ENCODE measurements around the gene PALM2AKAP2. TPM values are rescaled to one million over a fixed set of nuclear protein-coding genes. Genes with fewer than 3 reads are reported as not detected.

Gene PALM2AKAP2
- total and polyA plus RNA-seq, 2 experiments from 2014 or later = 13.1 to 16.7 TPM

- Histone ChIP-seq H4K20me1 (ENCODE audit: insufficient read depth) (no peaks in the 10 kb centered on the region), H3K79me2 (ENCODE audit: insufficient read depth) (peaks cover 93% of the 10 kb centered on the region), H3K9ac (no peak overlapping the region), H3K27me3 (replicated peaks; ENCODE audit: insufficient read depth) (no peaks in the 10 kb centered on the region), H3K27ac (no peak overlapping the region), H3F3A (ENCODE audit: insufficient read depth) (peaks cover 33% of the 10 kb centered on the region), H2AFZ (no peak overlapping the region), H3K9me2 (ENCODE audit: insufficient read depth) (no peaks in the 10 kb centered on the region), H3K36me3 (ENCODE audit: low read depth) (no peaks in the 10 kb centered on the region), H3K9me3 (ENCODE audit: low read depth) (no peaks in the 10 kb centered on the region), H3K4me2 (ENCODE audit: unreplicated experiment) (no peak overlapping the region), H3K4me3 (no peak overlapping the region), H3K4me1 (ENCODE audit: insufficient read depth) (peaks cover 53% of the 10 kb centered on the region)
- 96 to 97% methylated on average over 3 of the region's 3 CpGs for WGBS, 2 experiments (ENCODE audit: low coverage in 1 of 2, low lambda C conversion rate in 2 of 2, missing lambda C conversion rate in 2 of 2)
- DNase-seq = no peak
- no peak for TF ChIP-seq EZH2phosphoT487 (IDR thresholded peaks at IDR 0.05; ENCODE audit: insufficient read depth, low read depth)
- no peak for TF ChIP-seq EZH2 (IDR thresholded peaks at IDR 0.05; ENCODE audit: insufficient read depth, poor library complexity, severe bottlenecking)
- in situ Hi-C loops (cut with MboI) = no loop called here
Measured at GRCh38 chr9:109795613-109796012, 15.6 kb downstream of the PALM2AKAP2 start.

DNA sequence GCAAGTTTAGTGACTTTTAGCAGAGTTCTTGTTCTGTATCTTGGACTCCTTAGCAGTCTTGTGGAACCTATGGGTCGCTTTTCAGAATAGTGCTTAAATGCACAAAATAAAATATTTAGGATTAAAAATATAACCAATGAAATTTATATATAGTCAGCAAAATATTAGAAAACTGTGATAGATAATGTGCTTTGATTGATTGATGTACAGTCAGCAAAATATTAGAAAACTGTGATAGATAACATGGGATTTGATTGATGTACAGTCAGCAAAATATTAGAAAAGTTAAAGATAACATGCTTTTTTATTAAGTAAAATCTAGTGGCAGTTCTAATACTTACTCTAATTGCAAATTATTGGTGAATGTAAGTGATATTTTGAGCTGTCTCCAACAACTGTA lies 16.1 kb downstream of the PALM2AKAP2 start:
- Histone ChIP-seq H3K9ac (no peak overlapping the region), H3K79me2 (ENCODE audit: insufficient read depth) (peaks cover 93% of the 10 kb centered on the region), H3K9me3 (ENCODE audit: low read depth) (no peaks in the 10 kb centered on the region), H3K4me3 (no peak overlapping the region), H2AFZ (no peak overlapping the region), H3F3A (ENCODE audit: insufficient read depth) (peaks cover 35% of the 10 kb centered on the region), H4K20me1 (ENCODE audit: insufficient read depth) (no peaks in the 10 kb centered on the region), H3K4me2 (ENCODE audit: unreplicated experiment) (no peak overlapping the region), H3K27ac (no peak overlapping the region), H3K9me2 (ENCODE audit: insufficient read depth) (no peaks in the 10 kb centered on the region), H3K36me3 (ENCODE audit: low read depth) (no peaks in the 10 kb centered on the region), H3K4me1 (ENCODE audit: insufficient read depth) (peaks cover 53% of the 10 kb centered on the region), H3K27me3 (replicated peaks; ENCODE audit: insufficient read depth) (no peaks in the 10 kb centered on the region)
- in situ Hi-C loops (cut with MboI) = no loop called here
- 97 to 98% methylated on average over 1 of the region's 1 CpG for WGBS, 2 experiments (ENCODE audit: low coverage in 1 of 2, low lambda C conversion rate in 2 of 2, missing lambda C conversion rate in 2 of 2)
- DNase-seq = no peak
- TF ChIP-seq EZH2phosphoT487 (IDR thresholded peaks at IDR 0.05; ENCODE audit: insufficient read depth, low read depth) (no peak), EZH2 (IDR thresholded peaks at IDR 0.05; ENCODE audit: insufficient read depth, poor library complexity, severe bottlenecking) (no peak)

DNA sequence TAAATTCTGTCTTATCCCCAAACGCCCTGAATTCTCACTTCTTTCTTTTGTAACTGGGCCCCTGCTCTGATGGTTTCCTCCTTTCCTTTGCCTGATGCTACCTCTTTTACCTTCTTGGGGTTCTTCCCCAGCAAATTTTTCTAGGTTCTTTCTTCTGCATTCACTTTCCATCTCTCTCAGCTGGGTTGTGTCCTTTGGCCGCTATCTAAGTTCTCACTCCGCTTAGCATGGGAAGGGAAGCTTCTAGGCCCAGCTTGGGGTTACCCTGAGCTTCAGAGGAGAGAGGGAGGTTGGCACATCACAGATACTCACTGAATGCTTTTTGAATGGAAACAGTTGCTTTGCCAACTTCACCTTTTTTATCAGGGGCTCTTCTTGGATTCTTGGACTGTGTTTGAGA lies 17.0 kb downstream of the PALM2AKAP2 start:
- H3K27ac ChIP-seq = no peak overlapping the region
- no peak overlapping the region for H3K9ac ChIP-seq
- no peaks in the 10 kb centered on the region for H3K27me3 ChIP-seq (replicated peaks; ENCODE audit: insufficient read depth)
- no peak for DNase-seq
- no peak overlapping the region for H2AFZ ChIP-seq
- TF ChIP-seq EZH2phosphoT487 (IDR thresholded peaks at IDR 0.05; ENCODE audit: insufficient read depth, low read depth) (no peak), EZH2 (IDR thresholded peaks at IDR 0.05; ENCODE audit: insufficient read depth, poor library complexity, severe bottlenecking) (no peak)
- H3K4me3 ChIP-seq = no peak overlapping the region
- peaks cover 46% of the 10 kb centered on the region for H3K4me1 ChIP-seq (ENCODE audit: insufficient read depth)
- no peak overlapping the region for H3K4me2 ChIP-seq (ENCODE audit: unreplicated experiment)
- H3K79me2 ChIP-seq (ENCODE audit: insufficient read depth) = peaks cover 93% of the 10 kb centered on the region
- H3F3A ChIP-seq (ENCODE audit: insufficient read depth) = peaks cover 31% of the 10 kb centered on the region
- H3K9me3 ChIP-seq (ENCODE audit: low read depth) = no peaks in the 10 kb centered on the region
- no peaks in the 10 kb centered on the region for H3K9me2 ChIP-seq (ENCODE audit: insufficient read depth)
- in situ Hi-C loops (cut with MboI) = no loop called here
- H4K20me1 ChIP-seq (ENCODE audit: insufficient read depth) = no peaks in the 10 kb centered on the region
- 94 to 99% methylated on average over 3 of the region's 3 CpGs for WGBS, 2 experiments (ENCODE audit: low coverage in 1 of 2, low lambda C conversion rate in 2 of 2, missing lambda C conversion rate in 2 of 2)
- H3K36me3 ChIP-seq (ENCODE audit: low read depth) = no peaks in the 10 kb centered on the region

GRCh38 chr9:109797509-109797908 lies 17.5 kb downstream of the PALM2AKAP2 start:
- Histone ChIP-seq H3K36me3 (ENCODE audit: low read depth) (no peaks in the 10 kb centered on the region), H3K9me2 (ENCODE audit: insufficient read depth) (no peaks in the 10 kb centered on the region), H3K79me2 (ENCODE audit: insufficient read depth) (peaks cover 93% of the 10 kb centered on the region), H3K9me3 (ENCODE audit: low read depth) (no peaks in the 10 kb centered on the region), H3K4me3 (no peak overlapping the region), H2AFZ (no peak overlapping the region), H3K27me3 (replicated peaks; ENCODE audit: insufficient read depth) (no peaks in the 10 kb centered on the region), H3K4me2 (ENCODE audit: unreplicated experiment) (no peak overlapping the region), H3K27ac (no peak overlapping the region), H3F3A (ENCODE audit: insufficient read depth) (peaks cover 26% of the 10 kb centered on the region), H3K9ac (no peak overlapping the region), H3K4me1 (ENCODE audit: insufficient read depth) (peaks cover 44% of the 10 kb centered on the region), H4K20me1 (ENCODE audit: insufficient read depth) (no peaks in the 10 kb centered on the region)
- WGBS, 2 experiments (ENCODE audit: low coverage in 1 of 2, low lambda C conversion rate in 2 of 2, missing lambda C conversion rate in 2 of 2) = 88 to 91% methylated on average over 5 of the region's 5 CpGs
- no peak for DNase-seq
- TF ChIP-seq EZH2 (IDR thresholded peaks at IDR 0.05; ENCODE audit: insufficient read depth, poor library complexity, severe bottlenecking) = no peak
- TF ChIP-seq EZH2phosphoT487 (IDR thresholded peaks at IDR 0.05; ENCODE audit: insufficient read depth, low read depth) = no peak
- in situ Hi-C loops (cut with MboI) = no loop called here

DNA sequence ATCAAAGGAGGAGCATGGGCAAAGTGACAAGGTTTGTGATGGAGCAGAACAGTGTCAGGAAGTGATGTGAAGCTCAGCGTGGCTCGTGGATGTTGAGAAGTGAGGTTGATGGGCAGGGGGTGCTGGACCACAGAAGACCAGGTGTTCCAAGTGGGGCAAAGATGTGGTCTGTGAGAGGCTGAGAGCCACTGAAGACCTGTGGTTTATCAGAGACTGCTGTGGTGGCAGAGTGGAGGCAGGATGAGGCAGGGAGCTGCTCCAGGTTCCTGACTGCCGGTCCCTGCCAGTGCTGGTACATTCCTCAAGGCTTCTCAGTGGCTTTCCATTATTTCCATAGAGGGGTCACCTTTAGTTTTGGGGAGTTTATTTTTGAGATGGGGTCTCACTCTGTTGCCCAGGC lies 19.1 kb downstream of the PALM2AKAP2 start:
- H3K36me3 ChIP-seq (ENCODE audit: low read depth) = no peaks in the 10 kb centered on the region
- H3K4me3 ChIP-seq = no peak overlapping the region
- H3K9me2 ChIP-seq (ENCODE audit: insufficient read depth) = no peaks in the 10 kb centered on the region
- TF ChIP-seq EZH2phosphoT487 (IDR thresholded peaks at IDR 0.05; ENCODE audit: insufficient read depth, low read depth) (no peak), EZH2 (IDR thresholded peaks at IDR 0.05; ENCODE audit: insufficient read depth, poor library complexity, severe bottlenecking) (no peak)
- H3F3A ChIP-seq (ENCODE audit: insufficient read depth) = peaks cover 11% of the 10 kb centered on the region
- in situ Hi-C loops (cut with MboI) = no loop called here
- no peaks in the 10 kb centered on the region for H4K20me1 ChIP-seq (ENCODE audit: insufficient read depth)
- H3K27me3 ChIP-seq (replicated peaks; ENCODE audit: insufficient read depth) = no peaks in the 10 kb centered on the region
- WGBS, 2 experiments (ENCODE audit: low coverage in 1 of 2, low lambda C conversion rate in 2 of 2, missing lambda C conversion rate in 2 of 2) = 99 to 100% methylated on average over 3 of the region's 3 CpGs
- peaks cover 97% of the 10 kb centered on the region for H3K79me2 ChIP-seq (ENCODE audit: insufficient read depth)
- 0 out of 2 replicates have a peak overlapping the region, but pooled peaks have one; percentile 21 for H3K9ac ChIP-seq
- no peak overlapping the region for H2AFZ ChIP-seq
- H3K9me3 ChIP-seq (ENCODE audit: low read depth) = no peaks in the 10 kb centered on the region
- H3K27ac ChIP-seq = peak overlapping the region; percentile 65
- peak overlapping the region; percentile 43 for H3K4me2 ChIP-seq (ENCODE audit: unreplicated experiment)
- H3K4me1 ChIP-seq (ENCODE audit: insufficient read depth) = peaks cover 32% of the 10 kb centered on the region
- DNase-seq = no peak

All from GM23248 (cell line).